Glomerular visceral epithelial cell (primary cell): Measurements from ENCODE around the gene FGFRL1.
A peak's percentile ranks its signal among the peaks of the same experiment; 100 is the strongest.
"Not testable (repeated sequence)": the region's sequence is repeated elsewhere in the genome, so short reads cannot be mapped to it uniquely, and the experiment has no call there.

Experiments
- DNase-seq: peaks from one replicate; pipeline ENCODE4 v3.0.0-alpha.2; 2016; ENCODE audit errors: extremely low spot score

The FGFRL1 gene

GRCh38 chr4:992297-993110 lies 18.9 kb upstream of the FGFRL1 start:
- DNase-seq = peak; percentile 86

- DNase-seq = peak; percentile 63
These were observed 18.1 kb upstream of the FGFRL1 start, which contains the start of gene SLC26A1 for GRCh38 chr4:993111-994029. Gene SLC26A1 (minus strand): TSS chr4:993404. CDS start chr4:991703, 1,701 bp downstream.

- DNase-seq = no peak
These were observed 16.0 kb upstream of the FGFRL1 start for GRCh38 chr4:995311-996026.

- DNase-seq = no peak
These were observed 15.1 kb upstream of the FGFRL1 start for GRCh38 chr4:996030-996996.

- DNase-seq = no peak
These were observed 14.4 kb upstream of the FGFRL1 start for GRCh38 chr4:996997-997374.

- no peak for DNase-seq
These were observed 13.9 kb upstream of the FGFRL1 start for GRCh38 chr4:997375-998071.

- no peak for DNase-seq
These were observed 13.2 kb upstream of the FGFRL1 start for GRCh38 chr4:998096-998691.

GRCh38 chr4:999240-999863 lies 12.1 kb upstream of the FGFRL1 start:
- DNase-seq = not testable (repeated sequence)

- no peak for DNase-seq
These were observed 11.5 kb upstream of the FGFRL1 start for GRCh38 chr4:999882-1000425.

GRCh38 chr4:1000686-1001260 lies 10.7 kb upstream of the FGFRL1 start:
- DNase-seq = no peak

- no peak for DNase-seq
These were observed 9.8 kb upstream of the FGFRL1 start for GRCh38 chr4:1001561-1002130.

GRCh38 chr4:1002131-1002630 lies 9.2 kb upstream of the FGFRL1 start:
- no peak for DNase-seq

- no peak for DNase-seq
These were observed 8.7 kb upstream of the FGFRL1 start for GRCh38 chr4:1002631-1003251.

GRCh38 chr4:1003271-1004070 lies 8.0 kb upstream of the FGFRL1 start:
- DNase-seq = no peak

GRCh38 chr4:1004071-1004418 lies 7.4 kb upstream of the FGFRL1 start:
- no peak for DNase-seq

GRCh38 chr4:1004557-1005485 lies 6.6 kb upstream of the FGFRL1 start:
- DNase-seq = no peak
